ENCODE results near the gene SIMC1.
"Not testable (repeated sequence)": the region's sequence is repeated elsewhere in the genome, so short reads cannot be mapped to it uniquely, and the experiment has no call there.

- not testable (repeated sequence) for TF ChIP-seq CTCF (IDR thresholded peaks at IDR 0.05 in 2 of 3, conservative IDR thresholded peaks at IDR 0.05 in 1 of 3; ENCODE audit: borderline replicate concordance in 1 of 3, insufficient read depth in 1 of 3, low read depth in 2 of 3, low read length in 2 of 3); SRF (IDR thresholded peaks at IDR 0.05; ENCODE audit: low read depth); REST (IDR thresholded peaks at IDR 0.05; ENCODE audit: low read depth); SP1 (IDR thresholded peaks at IDR 0.05; ENCODE audit: low read depth); ZFX (IDR thresholded peaks at IDR 0.05); POLR2A (IDR thresholded peaks at IDR 0.05; ENCODE audit: borderline replicate concordance, extremely low read depth, insufficient read depth, insufficient read length); EZH2 (IDR thresholded peaks at IDR 0.05); ATF3 (IDR thresholded peaks at IDR 0.05); EZH2phosphoT487 (IDR thresholded peaks at IDR 0.05; ENCODE audit: borderline replicate concordance); POLR2AphosphoS5 (IDR thresholded peaks at IDR 0.05; ENCODE audit: low read depth, low read length); EGR1 (IDR thresholded peaks at IDR 0.05; ENCODE audit: low read depth); YY1 (IDR thresholded peaks at IDR 0.05; ENCODE audit: extremely low read depth, insufficient replicate concordance, low read depth, low read length); JUND (IDR thresholded peaks at IDR 0.05)
Observed at GRCh38 chr5:176198299-176198698, 39.9 kb upstream of the SIMC1 start.
